AG04449 (cell line): ENCODE measurements around the gene SLC25A47.
A peak's percentile ranks its signal among the peaks of the same experiment; 100 is the strongest.

ENCODE experiments used
- CTCF ChIA-PET: fragments of 350-600 bp; formaldehyde crosslinking; extraction: SDS; loops from one replicate; lab custom pipeline; 2021; ENCODE audit warnings: antibody characterized with exemption; lab: Yijun Ruan, JAX
- POLR2A ChIA-PET: fragments of 400-600, 350-600 bp; formaldehyde crosslinking; extraction: SDS; loops from one replicate; lab custom pipeline; 2020; ENCODE audit warnings: antibody characterized with exemption, inconsistent platforms; lab: Yijun Ruan, JAX
- DNase-seq: peaks from one replicate; pipeline ENCODE4 v3.0.0-alpha.2; 2010; ENCODE audit warnings: low read depth, low spot score
- H3K4me3 ChIP-seq: 2 replicates; pipeline ENCODE4 v1.5.1; 2011; ENCODE audit warnings: low read depth, mild to moderate bottlenecking, control low read depth, low read length
- TF ChIP-seq, protein P1 (sequence below): IDR thresholded peaks from one replicate; pipeline ENCODE4 v1.5.1; 2011; ENCODE audit warnings: mild to moderate bottlenecking, moderate library complexity, low read length, control low read depth, inconsistent platforms; ENCODE audit not compliant: insufficient read depth; ENCODE audit errors: missing control alignments

The SLC25A47 gene

GRCh38 chr14:100303179-100303578 is 20.0 kb upstream of the SLC25A47 start:
- no peak for DNase-seq
- POLR2A ChIA-PET, result no interaction called here
- TF ChIP-seq, protein P1, sequence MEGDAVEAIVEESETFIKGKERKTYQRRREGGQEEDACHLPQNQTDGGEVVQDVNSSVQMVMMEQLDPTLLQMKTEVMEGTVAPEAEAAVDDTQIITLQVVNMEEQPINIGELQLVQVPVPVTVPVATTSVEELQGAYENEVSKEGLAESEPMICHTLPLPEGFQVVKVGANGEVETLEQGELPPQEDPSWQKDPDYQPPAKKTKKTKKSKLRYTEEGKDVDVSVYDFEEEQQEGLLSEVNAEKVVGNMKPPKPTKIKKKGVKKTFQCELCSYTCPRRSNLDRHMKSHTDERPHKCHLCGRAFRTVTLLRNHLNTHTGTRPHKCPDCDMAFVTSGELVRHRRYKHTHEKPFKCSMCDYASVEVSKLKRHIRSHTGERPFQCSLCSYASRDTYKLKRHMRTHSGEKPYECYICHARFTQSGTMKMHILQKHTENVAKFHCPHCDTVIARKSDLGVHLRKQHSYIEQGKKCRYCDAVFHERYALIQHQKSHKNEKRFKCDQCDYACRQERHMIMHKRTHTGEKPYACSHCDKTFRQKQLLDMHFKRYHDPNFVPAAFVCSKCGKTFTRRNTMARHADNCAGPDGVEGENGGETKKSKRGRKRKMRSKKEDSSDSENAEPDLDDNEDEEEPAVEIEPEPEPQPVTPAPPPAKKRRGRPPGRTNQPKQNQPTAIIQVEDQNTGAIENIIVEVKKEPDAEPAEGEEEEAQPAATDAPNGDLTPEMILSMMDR, result peak; percentile 65
- H3K4me3 ChIP-seq, result no peak overlapping the region
- CTCF ChIA-PET, result interaction anchor here (0.7 to 14.1 kb wide), 10 partner anchors 10 to 81 kb away, joined by 3 to 141 read pairs (median 6); no protein-coding TSS in a partner anchor

DNA sequence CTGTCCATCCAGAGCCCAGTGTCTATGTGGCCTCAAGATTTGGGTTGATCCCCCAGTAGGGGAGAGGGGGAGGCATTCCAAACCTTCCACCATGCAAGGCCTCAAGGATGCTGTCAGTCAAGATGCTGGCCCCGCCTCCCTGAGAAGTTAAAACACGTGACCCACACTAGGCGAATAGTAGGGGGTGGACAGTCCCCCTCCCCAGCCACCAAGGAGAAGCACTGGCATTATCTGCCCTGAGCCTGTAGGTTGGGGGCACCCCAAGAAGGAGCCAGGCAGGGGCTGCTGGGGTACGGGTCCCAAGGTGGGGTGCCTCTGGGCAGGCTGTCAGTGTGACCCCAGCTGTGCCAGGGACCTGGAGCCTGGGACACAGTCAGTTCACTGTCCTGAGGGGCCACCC is 19.2 kb upstream of the SLC25A47 start:
- DNase-seq, result no peak
- H3K4me3 ChIP-seq, result no peak overlapping the region
- ChIA-PET POLR2A (no interaction called here), CTCF (interaction anchor here (1.5 to 14.1 kb wide), 6 partner anchors 10 to 81 kb away, joined by 4 to 141 read pairs (median 12); no protein-coding TSS in a partner anchor)
- TF ChIP-seq, protein P1, result no peak

DNA sequence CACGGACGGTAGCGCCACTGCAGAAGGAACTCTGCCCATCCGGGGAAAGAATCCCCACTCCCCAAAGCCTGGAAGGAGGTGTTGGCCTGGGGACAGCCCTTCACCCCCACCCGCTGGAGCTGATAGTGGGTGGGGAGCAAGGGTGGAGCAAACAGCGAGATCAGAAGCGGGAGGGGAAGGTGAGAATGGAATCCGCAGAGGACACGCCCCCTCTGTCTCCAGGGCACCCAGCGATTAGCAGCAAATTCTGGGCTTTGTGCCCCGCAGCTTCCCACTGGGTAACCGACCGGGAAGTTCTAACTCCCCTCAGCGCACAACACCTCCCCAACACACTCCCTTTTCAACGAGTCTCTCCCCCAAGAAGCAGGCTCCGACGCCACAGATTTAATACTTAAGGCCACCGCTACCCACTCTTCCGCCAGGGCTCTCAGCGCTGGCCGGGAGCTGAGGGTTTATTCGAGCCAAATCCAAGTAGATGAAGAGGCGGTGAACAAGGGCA is 18.3 kb upstream of the SLC25A47 start:
- no peak for DNase-seq
- POLR2A ChIA-PET, result interaction anchor here (0.6 kb wide), 1 partner anchor 70 kb away, joined by 3 read pairs; a partner anchor contains a TSS
- TF ChIP-seq, protein P1, result no peak
- CTCF ChIA-PET, result interaction anchor here (0.9 to 14.1 kb wide), 7 partner anchors 8 to 575 kb away, joined by 3 to 141 read pairs (median 6); no protein-coding TSS in a partner anchor
- H3K4me3 ChIP-seq, result peak overlapping the region; percentile 72

- TF ChIP-seq, protein P1, result no peak
- ChIA-PET POLR2A (interaction anchor here (0.6 to 1.0 kb wide), 2 partner anchors 9 to 70 kb away, joined by 3 read pairs; a partner anchor contains a TSS), CTCF (interaction anchor here (0.9 to 14.1 kb wide), 8 partner anchors 8 to 576 kb away, joined by 3 to 141 read pairs (median 6); no protein-coding TSS in a partner anchor)
- H3K4me3 ChIP-seq, result peak overlapping the region; percentile 72
- DNase-seq, result no peak
Measured at GRCh38 chr14:100305324-100306100, 17.6 kb upstream of the SLC25A47 start.

GRCh38 chr14:100306101-100306997 is 16.8 kb upstream of the SLC25A47 start, which contains the start of gene SLC25A29:
Gene SLC25A29 (minus strand): TSS chr14:100306444. CDS start chr14:100306232, 212 bp downstream.
- CTCF ChIA-PET, result interaction anchor here (1.0 to 14.1 kb wide), 3 partner anchors 8 to 22 kb away, joined by 3 to 141 read pairs (median 5); no protein-coding TSS in a partner anchor
- peak; percentile 16 for DNase-seq
- peak within 1 kb of the TSS; percentile 72 for H3K4me3 ChIP-seq
- POLR2A ChIA-PET, result interaction anchor here (1.0 kb wide), 1 partner anchor 10 kb away, joined by 3 read pairs; no protein-coding TSS in a partner anchor
- TF ChIP-seq, protein P1, result no peak
